ENCODE measurements around the gene LIX1L.

LIX1L gene

DNA sequence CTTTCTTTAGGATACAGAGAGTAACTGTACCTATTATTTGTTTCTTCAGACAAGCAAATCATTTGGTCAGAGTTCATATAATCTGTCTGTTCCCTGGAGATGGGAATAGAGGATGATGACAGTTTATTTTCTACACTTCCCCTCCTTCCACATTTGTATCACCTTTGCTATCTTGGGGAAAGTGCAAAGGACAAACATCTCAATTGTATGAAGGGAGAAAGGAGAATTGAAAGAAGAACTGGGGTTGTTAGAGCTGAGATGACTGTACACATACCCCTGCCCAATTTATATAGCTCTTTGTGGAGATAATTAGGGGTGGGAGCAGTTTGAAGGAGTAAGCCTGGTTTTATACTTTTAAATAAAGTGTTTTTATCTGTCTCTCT is 20.6 kb upstream of the LIX1L start:
- H3K27me3 ChIP-seq (replicated peaks; ENCODE audit: control insufficient read depth, insufficient read depth, low read length, poor library complexity, severe bottlenecking): no peaks in the 10 kb centered on the region
- peak overlapping the region; percentile 92 for H3K27ac ChIP-seq (ENCODE audit: insufficient read depth, low read length, poor library complexity, severe bottlenecking)
- H3K9me3 ChIP-seq (ENCODE audit: control insufficient read depth, low read length): no peaks in the 10 kb centered on the region
- no peak for DNase-seq
- peaks cover 5% of the 10 kb centered on the region for H3K36me3 ChIP-seq (ENCODE audit: control insufficient read depth, insufficient read depth, low read length)
- H3K4me3 ChIP-seq (ENCODE audit: insufficient read depth, low read depth, low read length, poor library complexity, severe bottlenecking): peak overlapping the region; percentile 36
- H3K4me1 ChIP-seq (ENCODE audit: control insufficient read depth, insufficient read depth, low read length, poor library complexity, severe bottlenecking): peaks cover 60% of the 10 kb centered on the region

DNA sequence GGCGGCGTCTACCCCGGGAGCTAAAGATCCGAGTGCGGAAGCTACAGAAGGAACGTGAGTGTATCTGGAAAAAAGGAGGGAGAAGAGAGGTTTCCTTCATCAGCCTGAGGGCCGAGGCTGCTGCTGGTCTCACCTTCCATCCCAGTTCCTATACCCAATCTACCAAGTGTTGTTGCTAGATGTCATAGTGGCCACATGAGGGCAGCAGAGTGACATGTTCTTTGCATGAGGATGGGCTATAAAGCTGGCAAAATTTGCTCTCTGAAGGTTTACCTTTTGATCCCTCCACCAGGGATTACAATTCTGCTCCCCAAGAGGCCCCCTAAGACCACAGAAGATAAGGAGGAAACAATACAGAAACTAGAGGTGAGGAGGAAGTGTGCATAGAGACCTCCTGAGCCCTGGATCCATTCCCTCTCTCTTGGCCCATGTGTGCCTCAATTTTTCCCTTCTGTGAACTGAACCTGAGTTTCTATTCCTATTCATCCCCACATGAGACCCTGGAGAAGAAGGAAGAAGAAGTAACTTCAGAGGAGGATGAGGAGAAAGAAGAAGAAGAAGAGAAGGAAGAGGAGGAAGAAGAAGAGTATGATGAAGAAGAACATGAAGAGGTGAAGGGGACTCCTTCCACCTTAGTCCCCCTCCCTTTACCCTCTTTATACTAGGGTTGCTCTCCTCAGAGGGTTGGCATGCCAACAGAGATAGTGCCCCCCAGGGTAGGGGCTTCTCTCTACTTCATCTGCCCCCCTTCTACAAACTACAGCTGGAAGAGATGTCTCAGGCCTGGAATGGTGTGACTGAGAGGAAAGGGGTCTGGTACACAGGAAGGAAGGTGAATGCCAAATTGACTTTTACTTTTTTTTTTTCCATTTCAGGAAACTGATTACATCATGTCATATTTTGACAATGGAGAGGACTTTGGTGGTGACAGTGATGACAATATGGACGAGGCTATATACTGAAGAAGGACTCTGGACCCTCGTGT is 20.0 kb upstream of the LIX1L start:
- Histone ChIP-seq H3K4me3 (ENCODE audit: insufficient read depth, low read depth, low read length, poor library complexity, severe bottlenecking) (peak overlapping the region; percentile 36), H3K27ac (ENCODE audit: insufficient read depth, low read length, poor library complexity, severe bottlenecking) (peak overlapping the region; percentile 92), H3K36me3 (ENCODE audit: control insufficient read depth, insufficient read depth, low read length) (peaks cover 5% of the 10 kb centered on the region), H3K4me1 (ENCODE audit: control insufficient read depth, insufficient read depth, low read length, poor library complexity, severe bottlenecking) (peaks cover 54% of the 10 kb centered on the region), H3K27me3 (replicated peaks; ENCODE audit: control insufficient read depth, insufficient read depth, low read length, poor library complexity, severe bottlenecking) (no peaks in the 10 kb centered on the region), H3K9me3 (ENCODE audit: control insufficient read depth, low read length) (no peaks in the 10 kb centered on the region)
- peak; percentile 46 to 64 (median 54) for DNase-seq

GRCh38 chr1:145977016-145977415 is 19.2 kb upstream of the LIX1L start:
- Histone ChIP-seq H3K27ac (ENCODE audit: insufficient read depth, low read length, poor library complexity, severe bottlenecking) (peak overlapping the region; percentile 92), H3K4me3 (ENCODE audit: insufficient read depth, low read depth, low read length, poor library complexity, severe bottlenecking) (no peak overlapping the region)

DNA sequence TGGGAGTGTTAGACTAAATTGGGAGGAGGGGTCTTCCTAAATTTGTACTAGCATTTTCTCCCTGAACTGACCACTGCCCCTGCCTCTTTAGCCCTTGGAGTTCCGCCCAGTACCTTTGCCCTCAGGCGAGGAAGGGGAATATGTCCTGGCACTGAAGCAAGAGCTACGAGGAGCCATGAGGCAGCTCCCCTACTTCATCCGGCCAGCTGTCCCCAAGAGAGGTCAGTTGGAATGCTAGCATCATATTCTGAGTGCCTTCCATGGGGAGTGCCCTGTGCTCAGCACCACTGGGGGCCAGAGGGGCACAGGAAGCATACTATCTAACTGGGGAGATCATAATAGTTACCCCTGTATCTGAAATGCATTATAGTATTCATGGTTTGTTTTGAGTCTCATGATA is 17.4 kb upstream of the LIX1L start:
- peaks cover 28% of the 10 kb centered on the region for H3K4me1 ChIP-seq (ENCODE audit: control insufficient read depth, insufficient read depth, low read length, poor library complexity, severe bottlenecking)

More at GRCh38 chr1:145977016-145977415, 19.2 kb upstream of the LIX1L start:
- Histone ChIP-seq H3K9me3 (ENCODE audit: control insufficient read depth, low read length) (no peaks in the 10 kb centered on the region), H3K27me3 (replicated peaks; ENCODE audit: control insufficient read depth, insufficient read depth, low read length, poor library complexity, severe bottlenecking) (no peaks in the 10 kb centered on the region), H3K36me3 (ENCODE audit: control insufficient read depth, insufficient read depth, low read length) (peaks cover 5% of the 10 kb centered on the region), H3K4me1 (ENCODE audit: control insufficient read depth, insufficient read depth, low read length, poor library complexity, severe bottlenecking) (peaks cover 46% of the 10 kb centered on the region)
- no peak for DNase-seq

DNA sequence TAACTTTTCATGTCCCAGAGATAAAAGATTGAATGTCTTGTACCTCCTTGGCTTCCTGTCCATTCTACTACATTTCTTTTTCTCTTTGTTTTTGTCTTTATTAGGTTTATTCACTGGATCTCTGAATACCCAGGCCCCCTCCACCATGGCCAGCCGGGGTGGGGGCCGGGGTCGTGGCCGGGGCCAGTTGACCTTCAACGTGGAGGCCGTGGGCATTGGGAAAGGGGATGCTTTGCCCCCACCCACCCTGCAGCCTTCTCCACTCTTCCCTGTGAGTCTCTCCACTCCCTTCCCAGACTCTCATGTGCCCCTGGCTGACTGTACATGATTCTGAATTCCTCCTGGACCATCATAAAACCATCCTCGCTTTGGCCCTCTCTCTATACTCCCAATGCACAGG is 16.9 kb upstream of the LIX1L start:
- Histone ChIP-seq H3K27me3 (replicated peaks; ENCODE audit: control insufficient read depth, insufficient read depth, low read length, poor library complexity, severe bottlenecking) (no peaks in the 10 kb centered on the region), H3K27ac (ENCODE audit: insufficient read depth, low read length, poor library complexity, severe bottlenecking) (no peak overlapping the region), H3K4me1 (ENCODE audit: control insufficient read depth, insufficient read depth, low read length, poor library complexity, severe bottlenecking) (peaks cover 23% of the 10 kb centered on the region), H3K4me3 (ENCODE audit: insufficient read depth, low read depth, low read length, poor library complexity, severe bottlenecking) (no peak overlapping the region), H3K36me3 (ENCODE audit: control insufficient read depth, insufficient read depth, low read length) (peaks cover 5% of the 10 kb centered on the region), H3K9me3 (ENCODE audit: control insufficient read depth, low read length) (no peaks in the 10 kb centered on the region)
- no peak for DNase-seq

More for the DNA sequence above, 17.4 kb upstream of the LIX1L start:
- no peak overlapping the region for H3K27ac ChIP-seq (ENCODE audit: insufficient read depth, low read length, poor library complexity, severe bottlenecking)
- H3K36me3 ChIP-seq (ENCODE audit: control insufficient read depth, insufficient read depth, low read length): peaks cover 5% of the 10 kb centered on the region
- no peaks in the 10 kb centered on the region for H3K9me3 ChIP-seq (ENCODE audit: control insufficient read depth, low read length)
- no peak overlapping the region for H3K4me3 ChIP-seq (ENCODE audit: insufficient read depth, low read depth, low read length, poor library complexity, severe bottlenecking)
- H3K27me3 ChIP-seq (replicated peaks; ENCODE audit: control insufficient read depth, insufficient read depth, low read length, poor library complexity, severe bottlenecking): no peaks in the 10 kb centered on the region
- no peak for DNase-seq

DNA sequence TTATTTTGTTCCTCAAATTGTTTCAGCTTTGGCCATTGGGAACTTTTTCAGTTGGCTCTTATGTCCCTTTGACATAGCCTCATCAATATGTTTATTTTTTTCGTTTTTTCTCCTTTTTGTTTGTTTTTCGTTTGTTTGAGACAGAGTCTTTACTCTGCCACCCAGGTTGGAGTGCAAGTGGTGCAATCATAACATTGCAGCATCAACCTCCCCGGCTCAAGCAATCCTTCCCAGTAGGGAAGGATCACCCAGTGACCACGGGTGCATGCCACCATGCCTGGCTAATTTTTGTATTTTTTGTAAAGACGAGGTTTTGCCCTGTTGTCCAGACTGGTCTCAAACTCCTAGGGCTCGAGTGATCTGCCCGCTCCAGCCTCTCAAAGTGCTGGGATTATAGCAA is 14.8 kb upstream of the LIX1L start:
- H3K9me3 ChIP-seq (ENCODE audit: control insufficient read depth, low read length): no peaks in the 10 kb centered on the region
- H3K27me3 ChIP-seq (replicated peaks; ENCODE audit: control insufficient read depth, insufficient read depth, low read length, poor library complexity, severe bottlenecking): no peaks in the 10 kb centered on the region
- peaks cover 4% of the 10 kb centered on the region for H3K4me1 ChIP-seq (ENCODE audit: control insufficient read depth, insufficient read depth, low read length, poor library complexity, severe bottlenecking)
- DNase-seq: no peak
- H3K4me3 ChIP-seq (ENCODE audit: insufficient read depth, low read depth, low read length, poor library complexity, severe bottlenecking): no peak overlapping the region
- H3K27ac ChIP-seq (ENCODE audit: insufficient read depth, low read length, poor library complexity, severe bottlenecking): no peak overlapping the region
- peaks cover 5% of the 10 kb centered on the region for H3K36me3 ChIP-seq (ENCODE audit: control insufficient read depth, insufficient read depth, low read length)

- DNase-seq: no peak
- peaks cover 17% of the 10 kb centered on the region for H3K4me1 ChIP-seq (ENCODE audit: control insufficient read depth, insufficient read depth, low read length, poor library complexity, severe bottlenecking)
- H3K36me3 ChIP-seq (ENCODE audit: control insufficient read depth, insufficient read depth, low read length): no peaks in the 10 kb centered on the region
- no peaks in the 10 kb centered on the region for H3K9me3 ChIP-seq (ENCODE audit: control insufficient read depth, low read length)
- H3K4me3 ChIP-seq (ENCODE audit: insufficient read depth, low read depth, low read length, poor library complexity, severe bottlenecking): no peak overlapping the region
- no peaks in the 10 kb centered on the region for H3K27me3 ChIP-seq (replicated peaks; ENCODE audit: control insufficient read depth, insufficient read depth, low read length, poor library complexity, severe bottlenecking)
- H3K27ac ChIP-seq (ENCODE audit: insufficient read depth, low read length, poor library complexity, severe bottlenecking): no peak overlapping the region
Measured at GRCh38 chr1:145967288-145967687, 9.5 kb upstream of the LIX1L start.

DNA sequence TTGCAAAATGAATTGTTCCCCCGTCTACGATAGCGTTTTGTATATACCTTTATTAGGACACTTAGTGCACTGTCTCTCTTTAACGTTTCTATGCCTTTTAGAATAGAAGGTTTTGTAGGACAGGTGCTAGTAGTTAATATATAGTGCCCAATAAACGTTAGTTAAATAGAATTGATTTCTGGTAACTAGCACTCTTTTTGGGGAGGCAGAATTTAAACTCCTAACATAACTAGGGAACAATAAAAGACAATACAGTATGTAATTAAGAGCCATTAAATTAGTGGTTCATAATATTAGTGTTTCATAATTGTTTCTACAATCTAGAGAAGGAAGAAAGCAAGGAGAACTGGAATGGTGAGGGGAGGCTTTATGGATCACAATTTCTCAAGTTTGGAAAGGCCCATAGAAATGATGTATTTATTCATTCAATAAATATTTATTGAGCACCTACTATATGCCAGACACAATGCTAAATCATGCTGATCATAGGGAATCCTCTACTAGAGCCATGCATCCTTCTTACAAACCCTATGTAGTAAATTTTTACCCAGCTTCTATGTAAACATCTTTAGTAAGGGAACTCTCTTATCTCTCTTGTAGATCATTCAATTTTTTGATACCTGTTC is 7.4 kb upstream of the LIX1L start:
- peak overlapping the region; percentile 76 for H3K27ac ChIP-seq (ENCODE audit: insufficient read depth, low read length, poor library complexity, severe bottlenecking)
- no peaks in the 10 kb centered on the region for H3K36me3 ChIP-seq (ENCODE audit: control insufficient read depth, insufficient read depth, low read length)
- peaks cover 17% of the 10 kb centered on the region for H3K4me1 ChIP-seq (ENCODE audit: control insufficient read depth, insufficient read depth, low read length, poor library complexity, severe bottlenecking)
- no peak for DNase-seq
- no peaks in the 10 kb centered on the region for H3K27me3 ChIP-seq (replicated peaks; ENCODE audit: control insufficient read depth, insufficient read depth, low read length, poor library complexity, severe bottlenecking)
- H3K4me3 ChIP-seq (ENCODE audit: insufficient read depth, low read depth, low read length, poor library complexity, severe bottlenecking): peak overlapping the region; percentile 71
- H3K9me3 ChIP-seq (ENCODE audit: control insufficient read depth, low read length): no peaks in the 10 kb centered on the region

- Histone ChIP-seq H3K27me3 (replicated peaks; ENCODE audit: control insufficient read depth, insufficient read depth, low read length, poor library complexity, severe bottlenecking) (no peaks in the 10 kb centered on the region), H3K4me1 (ENCODE audit: control insufficient read depth, insufficient read depth, low read length, poor library complexity, severe bottlenecking) (peaks cover 21% of the 10 kb centered on the region), H3K27ac (ENCODE audit: insufficient read depth, low read length, poor library complexity, severe bottlenecking) (peak within 1 kb of the TSS; percentile 76), H3K4me3 (ENCODE audit: insufficient read depth, low read depth, low read length, poor library complexity, severe bottlenecking) (peak within 1 kb of the TSS; percentile 71), H3K36me3 (ENCODE audit: control insufficient read depth, insufficient read depth, low read length) (no peaks in the 10 kb centered on the region), H3K9me3 (ENCODE audit: control insufficient read depth, low read length) (no peaks in the 10 kb centered on the region)
- DNase-seq: peak; percentile 77 to 89 (median 87)
Measured at GRCh38 chr1:145964328-145965118, 6.7 kb upstream of the LIX1L start, which contains the start of the genes ANKRD34A and POLR3GL. Gene ANKRD34A, minus strand, starts transcription at chr1:145964575. Its CDS starts 2,816 bp downstream, at chr1:145961759. Gene POLR3GL, plus strand, starts transcription at chr1:145964690. Its CDS starts 10,176 bp downstream, at chr1:145974866.

All from effector memory CD4-positive, alpha-beta T cell (primary cell).